Measurements from ENCODE around the gene SLC9B2.

DNA sequence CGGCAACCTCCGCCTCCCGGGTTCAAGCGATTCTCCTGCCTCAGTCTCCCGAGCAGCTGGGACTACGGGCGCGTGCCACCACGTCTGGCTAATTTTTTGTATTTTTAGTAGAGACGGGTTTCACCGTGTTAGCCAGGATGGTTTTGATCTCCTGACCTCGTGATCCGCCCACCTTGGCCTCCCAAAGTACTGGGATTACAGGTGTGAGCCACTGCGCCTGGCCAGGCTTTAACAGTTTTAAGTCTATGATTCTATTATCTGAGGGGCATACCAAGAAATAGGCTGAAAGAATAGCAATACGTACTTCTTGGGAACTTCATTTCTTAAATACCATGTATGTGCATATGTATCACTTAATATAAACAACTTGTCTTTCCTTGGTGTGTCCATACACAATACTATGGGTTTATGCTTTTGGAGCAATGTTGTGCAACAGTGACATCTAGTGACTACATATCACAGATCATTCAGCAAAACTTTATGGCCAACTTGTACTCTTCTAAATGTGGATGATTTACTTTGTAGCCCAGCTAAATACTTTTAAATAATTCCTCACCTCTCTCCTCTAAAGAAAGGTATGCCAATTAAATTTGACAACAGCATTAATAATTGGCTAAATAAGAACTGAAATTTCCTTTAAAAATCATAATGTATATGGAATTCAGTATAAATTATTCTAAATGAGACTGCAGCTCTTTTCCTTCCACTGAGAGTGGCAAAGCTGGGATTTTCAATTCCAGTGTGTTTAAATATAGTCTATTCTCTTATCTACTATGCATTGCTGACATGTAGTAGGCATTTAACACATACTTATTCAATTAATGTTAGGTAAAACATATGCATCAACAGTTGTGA is 67.5 kb downstream of the SLC9B2 start:
- TF ChIP-seq, protein P1, sequence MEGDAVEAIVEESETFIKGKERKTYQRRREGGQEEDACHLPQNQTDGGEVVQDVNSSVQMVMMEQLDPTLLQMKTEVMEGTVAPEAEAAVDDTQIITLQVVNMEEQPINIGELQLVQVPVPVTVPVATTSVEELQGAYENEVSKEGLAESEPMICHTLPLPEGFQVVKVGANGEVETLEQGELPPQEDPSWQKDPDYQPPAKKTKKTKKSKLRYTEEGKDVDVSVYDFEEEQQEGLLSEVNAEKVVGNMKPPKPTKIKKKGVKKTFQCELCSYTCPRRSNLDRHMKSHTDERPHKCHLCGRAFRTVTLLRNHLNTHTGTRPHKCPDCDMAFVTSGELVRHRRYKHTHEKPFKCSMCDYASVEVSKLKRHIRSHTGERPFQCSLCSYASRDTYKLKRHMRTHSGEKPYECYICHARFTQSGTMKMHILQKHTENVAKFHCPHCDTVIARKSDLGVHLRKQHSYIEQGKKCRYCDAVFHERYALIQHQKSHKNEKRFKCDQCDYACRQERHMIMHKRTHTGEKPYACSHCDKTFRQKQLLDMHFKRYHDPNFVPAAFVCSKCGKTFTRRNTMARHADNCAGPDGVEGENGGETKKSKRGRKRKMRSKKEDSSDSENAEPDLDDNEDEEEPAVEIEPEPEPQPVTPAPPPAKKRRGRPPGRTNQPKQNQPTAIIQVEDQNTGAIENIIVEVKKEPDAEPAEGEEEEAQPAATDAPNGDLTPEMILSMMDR (IDR thresholded peaks at IDR 0.05) = peak; percentile 29 to 86 (median 74)
- TF ChIP-seq POLR2A (IDR thresholded peaks at IDR 0.05) (no peak), POLR2AphosphoS5 (IDR thresholded peaks at IDR 0.05) (peak; percentile 14)
